Measurements from ENCODE around the gene GALK2.

The GALK2 gene

GRCh38 chr15:49212897-49213296 lies 42.9 kb downstream of the GALK2 start:
- Histone ChIP-seq H3K36me3 (ENCODE audit: insufficient read depth) (no peaks in the 10 kb centered on the region), H4K20me1 (ENCODE audit: insufficient read depth) (no peaks in the 10 kb centered on the region), H3K9ac (no peak overlapping the region), H3K4me2 (no peak overlapping the region), H3K4me3 (IDR thresholded peaks at IDR 0.05; ENCODE audit: insufficient read depth, low read depth, low read length) (no peak overlapping the region), H3K27me3 (ENCODE audit: insufficient read depth, low read depth) (no peaks in the 10 kb centered on the region), H2AFZ (ENCODE audit: low read depth) (no peak overlapping the region), H3K27ac (no peak overlapping the region), H3K4me1 (ENCODE audit: low read depth, poor library complexity, severe bottlenecking) (peaks cover 19% of the 10 kb centered on the region), H3K79me2 (ENCODE audit: insufficient read depth, low read depth) (no peaks in the 10 kb centered on the region; the same call in 1 of the 2 replicates)
- TF ChIP-seq, protein P1, sequence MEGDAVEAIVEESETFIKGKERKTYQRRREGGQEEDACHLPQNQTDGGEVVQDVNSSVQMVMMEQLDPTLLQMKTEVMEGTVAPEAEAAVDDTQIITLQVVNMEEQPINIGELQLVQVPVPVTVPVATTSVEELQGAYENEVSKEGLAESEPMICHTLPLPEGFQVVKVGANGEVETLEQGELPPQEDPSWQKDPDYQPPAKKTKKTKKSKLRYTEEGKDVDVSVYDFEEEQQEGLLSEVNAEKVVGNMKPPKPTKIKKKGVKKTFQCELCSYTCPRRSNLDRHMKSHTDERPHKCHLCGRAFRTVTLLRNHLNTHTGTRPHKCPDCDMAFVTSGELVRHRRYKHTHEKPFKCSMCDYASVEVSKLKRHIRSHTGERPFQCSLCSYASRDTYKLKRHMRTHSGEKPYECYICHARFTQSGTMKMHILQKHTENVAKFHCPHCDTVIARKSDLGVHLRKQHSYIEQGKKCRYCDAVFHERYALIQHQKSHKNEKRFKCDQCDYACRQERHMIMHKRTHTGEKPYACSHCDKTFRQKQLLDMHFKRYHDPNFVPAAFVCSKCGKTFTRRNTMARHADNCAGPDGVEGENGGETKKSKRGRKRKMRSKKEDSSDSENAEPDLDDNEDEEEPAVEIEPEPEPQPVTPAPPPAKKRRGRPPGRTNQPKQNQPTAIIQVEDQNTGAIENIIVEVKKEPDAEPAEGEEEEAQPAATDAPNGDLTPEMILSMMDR (conservative IDR thresholded peaks at IDR 0.05; ENCODE audit: low read depth, low read length), result no peak

GRCh38 chr15:49215768-49216739 lies 46.0 kb downstream of the GALK2 start:
- Histone ChIP-seq H2AFZ (ENCODE audit: low read depth) (no peak overlapping the region), H3K79me2 (ENCODE audit: insufficient read depth, low read depth) (no peaks in the 10 kb centered on the region)

GRCh38 chr15:49223536-49224274 lies 53.7 kb downstream of the GALK2 start:
- H3K27me3 ChIP-seq (ENCODE audit: insufficient read depth, low read depth), result no peaks in the 10 kb centered on the region
- no peak overlapping the region for H3K4me3 ChIP-seq (IDR thresholded peaks at IDR 0.05; ENCODE audit: insufficient read depth, low read depth, low read length)
- no peak overlapping the region for H3K9ac ChIP-seq
- H3K36me3 ChIP-seq (ENCODE audit: insufficient read depth), result no peaks in the 10 kb centered on the region
- H4K20me1 ChIP-seq (ENCODE audit: insufficient read depth), result no peaks in the 10 kb centered on the region
- H2AFZ ChIP-seq (ENCODE audit: low read depth), result no peak overlapping the region
- H3K4me1 ChIP-seq (ENCODE audit: low read depth, poor library complexity, severe bottlenecking), result peaks cover 6% of the 10 kb centered on the region
- H3K27ac ChIP-seq, result no peak overlapping the region
- TF ChIP-seq, protein P1 (conservative IDR thresholded peaks at IDR 0.05; ENCODE audit: low read depth, low read length), result no peak
- H3K4me2 ChIP-seq, result no peak overlapping the region
- H3K79me2 ChIP-seq (ENCODE audit: insufficient read depth, low read depth), result no peaks in the 10 kb centered on the region

More at GRCh38 chr15:49215768-49216739, 46.0 kb downstream of the GALK2 start:
- no peak overlapping the region for H3K4me3 ChIP-seq (IDR thresholded peaks at IDR 0.05; ENCODE audit: insufficient read depth, low read depth, low read length)
- H3K36me3 ChIP-seq (ENCODE audit: insufficient read depth), result no peaks in the 10 kb centered on the region
- TF ChIP-seq, protein P1 (conservative IDR thresholded peaks at IDR 0.05; ENCODE audit: low read depth, low read length), result no peak
- no peak overlapping the region for H3K27ac ChIP-seq
- no peaks in the 10 kb centered on the region for H3K27me3 ChIP-seq (ENCODE audit: insufficient read depth, low read depth)
- H3K9ac ChIP-seq, result no peak overlapping the region
- H4K20me1 ChIP-seq (ENCODE audit: insufficient read depth), result no peaks in the 10 kb centered on the region
- H3K4me2 ChIP-seq, result peak overlapping the region; percentile 6; the same call in 1 of the 2 replicates
- peaks cover 31% of the 10 kb centered on the region for H3K4me1 ChIP-seq (ENCODE audit: low read depth, poor library complexity, severe bottlenecking)

DNA sequence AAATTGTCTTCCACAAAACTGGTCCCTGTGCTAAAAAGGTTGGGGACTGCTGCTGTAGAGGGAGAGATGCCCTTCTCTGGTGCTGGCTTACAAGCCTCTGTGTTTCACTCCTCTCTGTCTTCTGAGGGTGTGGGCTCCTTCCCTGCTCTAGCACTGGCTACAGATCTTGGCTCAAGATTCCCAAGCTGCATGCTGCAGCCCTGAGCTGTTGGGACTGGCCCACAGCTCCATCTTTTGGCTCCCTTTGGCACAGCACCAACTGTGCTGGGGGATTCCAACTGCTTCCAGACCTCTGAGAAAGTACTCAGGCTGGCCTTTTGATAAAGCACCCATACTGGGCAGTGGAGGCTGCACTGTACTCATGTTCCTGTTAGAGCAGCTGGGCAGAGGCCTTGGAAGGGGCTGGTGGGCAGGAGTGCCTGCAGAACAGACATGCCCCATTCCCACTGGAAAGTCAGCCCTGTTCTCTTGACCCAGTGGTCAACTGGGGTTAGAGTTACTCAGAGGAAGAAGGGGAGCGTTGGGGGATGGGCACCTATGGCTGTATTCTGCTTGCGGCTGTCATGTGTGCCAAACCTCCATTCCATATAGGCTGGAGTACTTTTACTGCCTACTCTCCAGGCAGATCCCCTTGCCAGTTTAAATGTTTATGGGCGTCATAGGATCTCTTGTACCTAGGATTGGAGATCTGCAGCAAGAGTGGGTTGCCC lies 55.7 kb downstream of the GALK2 start:
- Histone ChIP-seq H3K4me3 (IDR thresholded peaks at IDR 0.05; ENCODE audit: insufficient read depth, low read depth, low read length) (no peak overlapping the region), H3K4me2 (no peak overlapping the region), H4K20me1 (ENCODE audit: insufficient read depth) (no peaks in the 10 kb centered on the region), H3K4me1 (ENCODE audit: low read depth, poor library complexity, severe bottlenecking) (peaks cover 3% of the 10 kb centered on the region), H3K9ac (no peak overlapping the region), H3K79me2 (ENCODE audit: insufficient read depth, low read depth) (no peaks in the 10 kb centered on the region), H3K27ac (no peak overlapping the region), H3K36me3 (ENCODE audit: insufficient read depth) (no peaks in the 10 kb centered on the region), H2AFZ (ENCODE audit: low read depth) (no peak overlapping the region), H3K27me3 (ENCODE audit: insufficient read depth, low read depth) (no peaks in the 10 kb centered on the region)
- TF ChIP-seq, protein P1 (conservative IDR thresholded peaks at IDR 0.05; ENCODE audit: low read depth, low read length), result no peak

Data from KMS-11 (cell line).